Thoracic aorta (tissue), 2 donors: ENCODE measurements around the gene USP54. TPM values are rescaled to one million over a fixed set of nuclear protein-coding genes. Genes with fewer than 3 reads are reported as not detected.
A peak's percentile ranks its signal among the peaks of the same experiment; 100 is the strongest.

Source experiments
- ATAC-seq: fragments of 150-250 bp; one replicate; pipeline ENCODE4 v1.8.0; 2017; ENCODE audit warnings: low read depth; ENCODE audit not compliant: insufficient number of reproducible peaks, low FRiP score
- DNase-seq: peaks from one replicate; pipeline ENCODE4 v3.0.0-alpha.2; 2020; ENCODE audit warnings: low spot score
- H3K27ac ChIP-seq, 2 donors: fragments of 200-600 bp; sonication (generic); 1 replicate in 1 of 2; 2 replicates in 1 of 2; pipeline ENCODE4 v1.5.1; 2016; ENCODE audit warnings: mild to moderate bottlenecking in 2 of 2, moderate library complexity in 2 of 2
- H3K27me3 ChIP-seq: fragments of 200-600 bp; sonication (generic); replicated peaks from 2 replicates; pipeline ENCODE4 v1.6.0; 2016; ENCODE audit warnings: mild to moderate bottlenecking; ENCODE audit not compliant: insufficient read depth
- H3K36me3 ChIP-seq: fragments of 200-600 bp; sonication (generic); one replicate; pipeline ENCODE4 v1.5.1; 2016
- H3K4me1 ChIP-seq, 2 donors: fragments of 200-600 bp; sonication (generic); 1 replicate in 1 of 2; 2 replicates in 1 of 2; pipeline versions ENCODE4 v1.5.1 to v1.6.0; 2016; ENCODE audit warnings: low read depth in 2 of 2, mild to moderate bottlenecking in 1 of 2; ENCODE audit not compliant: control insufficient read depth in 1 of 2
- H3K4me3 ChIP-seq: fragments of 200-600 bp; sonication (generic); 2 replicates; pipeline ENCODE4 v1.5.1; 2016; ENCODE audit warnings: mild to moderate bottlenecking
- H3K9me3 ChIP-seq: fragments of 200-600 bp; sonication (generic); 2 replicates; pipeline ENCODE4 v1.5.1; 2016
- CTCF ChIP-seq: fragments of 200-600 bp; sonication (generic); IDR thresholded peaks from one replicate; pipeline ENCODE4 v1.5.1; 2019; ENCODE audit warnings: antibody characterized with exemption
- total RNA-seq, 2 donors: library from RNA; depleted of rRNA; stranded (reverse); fragments of >200 nt; gene quantifications; one replicate each; pipeline versions ENCODE4 v1.1.0 to v1.2.3, GENCODE V29; 2016

Gene USP54
- total RNA-seq, 2 donors from 2014 or later = 20.1 to 45.1 TPM

- DNase-seq (no peak), ATAC-seq (no peak)
- Histone ChIP-seq H3K36me3 (no peaks in the 10 kb centered on the region), H3K27me3 (no peaks in the 10 kb centered on the region), H3K27ac (no peak overlapping the region), H3K4me3 (peak overlapping the region; percentile 82), H3K9me3 (no peaks in the 10 kb centered on the region), H3K4me1 (peaks cover 34 to 35% of the 10 kb centered on the region in 2 donors)
- no peak for TF ChIP-seq CTCF
Observed at GRCh38 chr10:73493781-73494180, 97.4 kb downstream of the USP54 start.

- Histone ChIP-seq H3K9me3 (no peaks in the 10 kb centered on the region), H3K27me3 (no peaks in the 10 kb centered on the region), H3K36me3 (no peaks in the 10 kb centered on the region), H3K27ac (no peak overlapping the region), H3K4me3 (no peak overlapping the region), H3K4me1 (peaks cover 5 to 6% of the 10 kb centered on the region in 2 donors)
- no peak for TF ChIP-seq CTCF
- ATAC-seq (no peak), DNase-seq (no peak)
Observed at GRCh38 chr10:73486601-73487000, 104.5 kb downstream of the USP54 start.

GRCh38 chr10:73485320-73485719 lies 105.8 kb downstream of the USP54 start:
- no peak overlapping the region for H3K27ac ChIP-seq
- DNase-seq (no peak), ATAC-seq (no peak)
- H3K4me1 ChIP-seq = peaks cover 6% of the 10 kb centered on the region in 2 donors
- no peak for TF ChIP-seq CTCF
- H3K36me3 ChIP-seq = no peaks in the 10 kb centered on the region
- no peaks in the 10 kb centered on the region for H3K9me3 ChIP-seq
- H3K4me3 ChIP-seq = no peak overlapping the region
- no peaks in the 10 kb centered on the region for H3K27me3 ChIP-seq

- Histone ChIP-seq H3K36me3 (peaks cover 13% of the 10 kb centered on the region), H3K27ac (no peak overlapping the region), H3K4me3 (no peak overlapping the region), H3K27me3 (no peaks in the 10 kb centered on the region), H3K4me1 (peaks cover 5% of the 10 kb centered on the region in 2 donors), H3K9me3 (no peaks in the 10 kb centered on the region)
- no peak for TF ChIP-seq CTCF
- ATAC-seq (no peak), DNase-seq (no peak)
Observed at GRCh38 chr10:73480158-73480557, 111.0 kb downstream of the USP54 start.

GRCh38 chr10:73478636-73479035 lies 112.5 kb downstream of the USP54 start:
- H3K27me3 ChIP-seq = no peaks in the 10 kb centered on the region
- TF ChIP-seq CTCF = no peak
- H3K4me1 ChIP-seq = peaks cover 5% of the 10 kb centered on the region in 2 donors
- H3K36me3 ChIP-seq = peaks cover 16% of the 10 kb centered on the region
- no peak overlapping the region for H3K4me3 ChIP-seq
- H3K27ac ChIP-seq = no peak overlapping the region
- ATAC-seq = no peak
- DNase-seq = no peak
- H3K9me3 ChIP-seq = no peaks in the 10 kb centered on the region
